Tibial nerve (tissue), 3 donors: ENCODE measurements around the gene STK39.

Source experiments
- CTCF ChIP-seq, 5 experiments: fragments of 200-600 bp in 3 of 5; fragments of 450-650 bp in 2 of 5; sonication (generic) in 3 of 5; IDR thresholded peaks; one replicate each; pipeline ENCODE4 v1.5.1; 2016 to 2019; ENCODE audit warnings: antibody characterized with exemption in 5 of 5, mild to moderate bottlenecking in 3 of 5, moderate library complexity in 2 of 5
- POLR2A ChIP-seq, 2 donors: fragments of 450-650 bp; IDR thresholded peaks; one replicate each; pipeline ENCODE4 v1.6.1; 2017; ENCODE audit warnings: antibody characterized with exemption in 2 of 2, mild to moderate bottlenecking in 2 of 2, moderate library complexity in 2 of 2

GRCh38 chr2:168157926-168158325 is 89.5 kb downstream of the STK39 start:
- TF ChIP-seq CTCF (IDR thresholded peaks at IDR 0.05) (no peak), POLR2A (IDR thresholded peaks at IDR 0.05) (no peak)
